Stimulated activated CD8-positive, alpha-beta memory T cell treated with anti-CD3 and anti-CD28 coated beads, Interleukin-15, amount 100 ng/mL, for 1 hour (primary cell): ENCODE results near the gene NKAIN1.
"Not testable (repeated sequence)": the region's sequence is repeated elsewhere in the genome, so short reads cannot be mapped to it uniquely, and the experiment has no call there.

ENCODE experiments used
- DNase-seq: peaks from one replicate; pipeline ENCODE4 v3.0.0-alpha.2; 2020; ENCODE audit warnings: low read depth

The NKAIN1 gene

GRCh38 chr1:31152181-31152795 lies 87.4 kb downstream of the NKAIN1 start:
- DNase-seq, result no peak

- DNase-seq, result no peak
Measured at GRCh38 chr1:31151402-31151801, 88.3 kb downstream of the NKAIN1 start.

- no peak for DNase-seq
Measured at GRCh38 chr1:31148409-31148808, 91.3 kb downstream of the NKAIN1 start.

- no peak for DNase-seq
Measured at GRCh38 chr1:31145648-31146047, 94.0 kb downstream of the NKAIN1 start.

GRCh38 chr1:31144442-31144841 lies 95.2 kb downstream of the NKAIN1 start:
- DNase-seq, result no peak

- no peak for DNase-seq
Measured at GRCh38 chr1:31143455-31143854, 96.2 kb downstream of the NKAIN1 start.

GRCh38 chr1:31142406-31142805 lies 97.3 kb downstream of the NKAIN1 start:
- DNase-seq, result no peak

GRCh38 chr1:31140299-31140698 lies 99.4 kb downstream of the NKAIN1 start:
- DNase-seq, result no peak

GRCh38 chr1:31138797-31139521 lies 100.7 kb downstream of the NKAIN1 start:
- not testable (repeated sequence) for DNase-seq

- not testable (repeated sequence) for DNase-seq
Measured at GRCh38 chr1:31137873-31138272, 101.8 kb downstream of the NKAIN1 start.

- DNase-seq, result no peak
Measured at GRCh38 chr1:31135973-31136600, 103.6 kb downstream of the NKAIN1 start.

GRCh38 chr1:31133368-31133767 lies 106.3 kb downstream of the NKAIN1 start:
- no peak for DNase-seq
